Measurements from ENCODE around the gene EIF2B5.

DNA sequence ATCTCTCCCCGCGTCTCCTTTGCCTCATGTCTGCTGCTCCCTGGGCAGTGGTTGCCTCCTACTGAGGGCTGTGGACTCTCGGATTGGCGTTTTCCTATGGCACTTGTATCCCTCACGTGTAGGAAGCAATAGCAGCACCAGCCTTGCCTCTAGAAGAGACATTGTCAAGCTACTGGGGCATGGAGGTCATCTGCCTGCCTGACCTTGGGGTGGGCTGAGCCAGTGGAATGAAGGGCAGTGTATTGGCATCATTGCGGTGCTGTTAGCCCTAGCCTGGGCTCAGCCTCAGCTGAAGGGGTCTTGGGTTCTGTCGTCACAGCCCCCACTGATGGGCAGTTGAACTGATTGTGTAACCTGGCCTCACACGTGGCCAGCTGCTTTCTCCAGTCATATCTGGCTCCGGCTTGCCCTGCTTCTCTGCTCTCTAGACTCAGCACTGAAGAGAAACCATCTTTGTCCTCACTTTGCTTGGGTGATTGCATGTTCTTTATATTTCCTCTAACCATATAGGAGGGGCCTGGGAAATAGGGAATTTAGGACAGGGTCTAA is 58.9 kb downstream of the EIF2B5 start:
- TF ChIP-seq YY1 (IDR thresholded peaks at IDR 0.05; ENCODE audit: insufficient read depth, insufficient read length) = no peak
- no peak for TF ChIP-seq ZNF274 (IDR thresholded peaks at IDR 0.05; ENCODE audit: low read depth, low read length)

Measured in NT2/D1 (cell line).